ENCODE data around the gene SENP2.

The SENP2 gene

GRCh38 chr3:185647134-185647879, 61.2 kb downstream of the SENP2 start:
- peaks cover 2 to 4% of the 10 kb centered on the region in 2 donors for H3K27me3 ChIP-seq (ENCODE audit: control insufficient read depth in 1 of 2, insufficient read depth in 2 of 2, low read length in 2 of 2)
- no peak overlapping the region for H3K27ac ChIP-seq (ENCODE audit: low read length)
- H3K36me3 ChIP-seq (ENCODE audit: control insufficient read depth in 2 of 2, insufficient read depth in 2 of 2, low read length in 2 of 2) = no peaks in the 10 kb centered on the region
- H3K9ac ChIP-seq (ENCODE audit: low read length in 2 of 2) = no peak overlapping the region
- peaks cover 3% of the 10 kb centered on the region for H3K4me1 ChIP-seq (ENCODE audit: control insufficient read depth, insufficient read depth, low read length)
- no peaks in the 10 kb centered on the region for H3K9me3 ChIP-seq (ENCODE audit: control insufficient read depth in 2 of 2, low read length in 2 of 2)
- H3K4me3 ChIP-seq (ENCODE audit: low read length in 2 of 2) = no peak overlapping the region

DNA sequence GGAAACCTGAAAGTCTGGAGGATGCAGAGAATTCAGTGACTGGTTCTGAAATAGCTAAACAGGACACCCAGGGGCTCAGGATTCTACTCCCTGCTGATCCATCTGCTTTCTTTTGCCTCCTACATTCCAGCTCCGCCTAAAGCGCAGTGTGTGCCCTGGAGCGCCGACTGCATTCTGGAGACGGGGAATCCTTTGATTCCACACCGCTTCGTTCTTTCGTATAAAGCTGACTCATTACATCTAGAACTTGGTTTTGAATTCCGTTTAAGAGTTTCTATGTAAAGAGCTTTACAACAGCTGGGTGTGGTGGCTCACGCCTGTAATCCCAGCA, 61.8 kb downstream of the SENP2 start:
- no peaks in the 10 kb centered on the region for H3K36me3 ChIP-seq (ENCODE audit: control insufficient read depth in 2 of 2, insufficient read depth in 2 of 2, low read length in 2 of 2)

DNA sequence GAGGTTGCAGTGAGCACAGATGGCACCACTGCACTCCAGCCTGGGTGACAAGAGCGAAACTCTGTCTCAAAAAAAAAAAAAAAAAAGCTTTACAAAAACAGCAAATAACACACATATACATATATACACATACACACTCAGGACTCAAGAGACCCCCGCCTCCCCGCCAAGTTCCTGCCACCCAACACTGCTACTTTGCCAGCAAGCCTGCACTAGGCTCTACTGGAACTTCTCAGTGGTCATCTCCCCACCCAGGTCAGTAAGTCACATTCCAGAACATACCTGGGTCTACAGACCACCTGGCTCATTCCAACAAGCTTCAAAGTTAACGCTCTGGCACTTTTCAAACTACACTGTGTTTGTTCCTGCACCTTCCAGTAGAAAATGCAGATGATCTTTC, 62.3 kb downstream of the SENP2 start:
- no peak overlapping the region for H3K9ac ChIP-seq (ENCODE audit: low read length in 2 of 2)
- no peak overlapping the region for H3K4me3 ChIP-seq (ENCODE audit: low read length in 2 of 2)
- no peaks in the 10 kb centered on the region for H3K9me3 ChIP-seq (ENCODE audit: control insufficient read depth in 2 of 2, low read length in 2 of 2)
- peaks cover 0 to 2% of the 10 kb centered on the region in 2 donors for H3K27me3 ChIP-seq (ENCODE audit: control insufficient read depth in 1 of 2, insufficient read depth in 2 of 2, low read length in 2 of 2)
- H3K36me3 ChIP-seq (ENCODE audit: control insufficient read depth in 2 of 2, insufficient read depth in 2 of 2, low read length in 2 of 2) = no peaks in the 10 kb centered on the region
- no peak overlapping the region for H3K27ac ChIP-seq (ENCODE audit: low read length)
- peaks cover 3% of the 10 kb centered on the region for H3K4me1 ChIP-seq (ENCODE audit: control insufficient read depth, insufficient read depth, low read length)

More for the DNA sequence above, 61.8 kb downstream of the SENP2 start:
- peaks cover 3% of the 10 kb centered on the region for H3K4me1 ChIP-seq (ENCODE audit: control insufficient read depth, insufficient read depth, low read length)
- peaks cover 2 to 4% of the 10 kb centered on the region in 2 donors for H3K27me3 ChIP-seq (ENCODE audit: control insufficient read depth in 1 of 2, insufficient read depth in 2 of 2, low read length in 2 of 2)
- no peak overlapping the region for H3K27ac ChIP-seq (ENCODE audit: low read length)
- H3K9me3 ChIP-seq (ENCODE audit: control insufficient read depth in 2 of 2, low read length in 2 of 2) = no peaks in the 10 kb centered on the region
- H3K9ac ChIP-seq (ENCODE audit: low read length in 2 of 2) = no peak overlapping the region
- no peak overlapping the region for H3K4me3 ChIP-seq (ENCODE audit: low read length in 2 of 2)

GRCh38 chr3:185649414-185649813, 63.3 kb downstream of the SENP2 start:
- Histone ChIP-seq H3K4me1 (ENCODE audit: control insufficient read depth, insufficient read depth, low read length) (peaks cover 3% of the 10 kb centered on the region), H3K27ac (ENCODE audit: low read length) (no peak overlapping the region), H3K36me3 (ENCODE audit: control insufficient read depth in 2 of 2, insufficient read depth in 2 of 2, low read length in 2 of 2) (no peaks in the 10 kb centered on the region), H3K4me3 (ENCODE audit: low read length in 2 of 2) (no peak overlapping the region), H3K27me3 (ENCODE audit: control insufficient read depth in 1 of 2, insufficient read depth in 2 of 2, low read length in 2 of 2) (peaks cover 0 to 2% of the 10 kb centered on the region in 2 donors), H3K9me3 (ENCODE audit: control insufficient read depth in 2 of 2, low read length in 2 of 2) (no peaks in the 10 kb centered on the region), H3K9ac (ENCODE audit: low read length in 2 of 2) (no peak overlapping the region)

- no peak overlapping the region for H3K9ac ChIP-seq (ENCODE audit: low read length in 2 of 2)
- no peaks in the 10 kb centered on the region for H3K9me3 ChIP-seq (ENCODE audit: control insufficient read depth in 2 of 2, low read length in 2 of 2)
- no peak overlapping the region for H3K4me3 ChIP-seq (ENCODE audit: low read length in 2 of 2)
- no peak overlapping the region for H3K27ac ChIP-seq (ENCODE audit: low read length)
- peaks cover 0 to 2% of the 10 kb centered on the region in 2 donors for H3K27me3 ChIP-seq (ENCODE audit: control insufficient read depth in 1 of 2, insufficient read depth in 2 of 2, low read length in 2 of 2)
- no peaks in the 10 kb centered on the region for H3K36me3 ChIP-seq (ENCODE audit: control insufficient read depth in 2 of 2, insufficient read depth in 2 of 2, low read length in 2 of 2)
- H3K4me1 ChIP-seq (ENCODE audit: control insufficient read depth, insufficient read depth, low read length) = peaks cover 9% of the 10 kb centered on the region
Observed at GRCh38 chr3:185651971-185652370, 65.9 kb downstream of the SENP2 start.

DNA sequence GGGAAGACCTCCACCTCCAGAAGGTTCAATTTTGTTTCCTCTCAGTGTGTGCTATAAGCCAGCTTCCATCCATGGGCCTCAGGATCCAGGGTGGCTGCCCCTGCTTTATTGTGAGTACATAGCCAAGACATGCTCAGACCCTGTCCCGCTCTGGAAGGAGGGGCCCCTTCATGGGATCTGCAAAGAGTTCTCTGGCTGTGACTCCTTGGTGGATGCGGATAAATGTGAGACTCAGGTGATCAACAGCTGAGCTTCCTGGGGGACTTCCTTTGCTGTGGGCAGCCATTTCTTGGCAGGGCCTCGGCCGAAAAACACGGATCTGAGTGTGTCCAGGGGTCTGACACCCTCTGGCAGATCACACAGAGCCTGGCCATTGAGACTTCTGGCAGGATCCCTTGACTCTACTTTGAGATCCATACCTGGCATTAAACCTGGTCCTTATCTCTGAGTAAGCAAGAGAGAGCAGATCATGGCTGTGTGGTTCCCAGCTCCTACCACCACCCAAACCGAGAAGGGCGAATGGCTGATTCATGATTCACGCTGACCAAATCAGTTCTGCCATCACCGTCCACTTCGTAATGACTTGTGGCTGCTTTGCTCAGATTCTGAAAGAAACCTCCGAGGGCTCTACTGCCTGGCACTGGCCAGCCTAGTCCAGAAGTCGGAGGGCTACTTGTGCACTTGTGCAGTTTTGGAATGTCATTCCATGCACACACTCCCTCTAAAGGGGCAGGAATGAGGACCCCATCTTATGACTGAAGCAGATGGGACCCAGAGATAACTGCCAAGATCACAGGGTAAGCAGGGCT, 68.1 kb downstream of the SENP2 start:
- no peaks in the 10 kb centered on the region for H3K36me3 ChIP-seq (ENCODE audit: control insufficient read depth in 2 of 2, insufficient read depth in 2 of 2, low read length in 2 of 2)
- H3K27ac ChIP-seq (ENCODE audit: low read length) = no peak overlapping the region
- H3K27me3 ChIP-seq (ENCODE audit: control insufficient read depth in 1 of 2, insufficient read depth in 2 of 2, low read length in 2 of 2) = no peaks in the 10 kb centered on the region
- H3K4me3 ChIP-seq (ENCODE audit: low read length in 2 of 2) = no peak overlapping the region
- no peaks in the 10 kb centered on the region for H3K9me3 ChIP-seq (ENCODE audit: control insufficient read depth in 2 of 2, low read length in 2 of 2)
- H3K9ac ChIP-seq (ENCODE audit: low read length in 2 of 2) = no peak overlapping the region
- H3K4me1 ChIP-seq (ENCODE audit: control insufficient read depth, insufficient read depth, low read length) = peaks cover 14% of the 10 kb centered on the region

DNA sequence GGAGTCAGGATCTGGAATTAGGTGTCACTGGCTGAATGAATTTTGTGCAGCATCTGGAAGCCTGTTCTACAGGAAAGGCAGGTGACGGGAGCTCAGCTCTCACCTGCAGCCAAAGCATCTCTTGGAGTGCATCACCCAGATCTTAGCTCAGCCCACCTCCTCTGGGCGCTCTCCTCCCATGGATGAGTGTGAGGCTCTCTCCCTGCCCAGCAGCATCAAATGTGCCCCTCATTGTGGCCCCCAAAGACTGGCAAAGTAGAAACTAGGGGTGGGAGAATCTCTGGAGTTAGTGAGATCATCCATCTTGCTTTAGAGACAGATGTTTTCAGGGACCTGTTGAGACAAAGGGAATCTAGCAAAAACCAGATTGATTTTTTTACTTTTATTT, 68.7 kb downstream of the SENP2 start:
- Histone ChIP-seq H3K27ac (ENCODE audit: low read length) (no peak overlapping the region), H3K4me3 (ENCODE audit: low read length in 2 of 2) (no peak overlapping the region), H3K27me3 (ENCODE audit: control insufficient read depth in 1 of 2, insufficient read depth in 2 of 2, low read length in 2 of 2) (no peaks in the 10 kb centered on the region), H3K36me3 (ENCODE audit: control insufficient read depth in 2 of 2, insufficient read depth in 2 of 2, low read length in 2 of 2) (no peaks in the 10 kb centered on the region), H3K9me3 (ENCODE audit: control insufficient read depth in 2 of 2, low read length in 2 of 2) (no peaks in the 10 kb centered on the region), H3K4me1 (ENCODE audit: control insufficient read depth, insufficient read depth, low read length) (peaks cover 14% of the 10 kb centered on the region), H3K9ac (ENCODE audit: low read length in 2 of 2) (no peak overlapping the region)

DNA sequence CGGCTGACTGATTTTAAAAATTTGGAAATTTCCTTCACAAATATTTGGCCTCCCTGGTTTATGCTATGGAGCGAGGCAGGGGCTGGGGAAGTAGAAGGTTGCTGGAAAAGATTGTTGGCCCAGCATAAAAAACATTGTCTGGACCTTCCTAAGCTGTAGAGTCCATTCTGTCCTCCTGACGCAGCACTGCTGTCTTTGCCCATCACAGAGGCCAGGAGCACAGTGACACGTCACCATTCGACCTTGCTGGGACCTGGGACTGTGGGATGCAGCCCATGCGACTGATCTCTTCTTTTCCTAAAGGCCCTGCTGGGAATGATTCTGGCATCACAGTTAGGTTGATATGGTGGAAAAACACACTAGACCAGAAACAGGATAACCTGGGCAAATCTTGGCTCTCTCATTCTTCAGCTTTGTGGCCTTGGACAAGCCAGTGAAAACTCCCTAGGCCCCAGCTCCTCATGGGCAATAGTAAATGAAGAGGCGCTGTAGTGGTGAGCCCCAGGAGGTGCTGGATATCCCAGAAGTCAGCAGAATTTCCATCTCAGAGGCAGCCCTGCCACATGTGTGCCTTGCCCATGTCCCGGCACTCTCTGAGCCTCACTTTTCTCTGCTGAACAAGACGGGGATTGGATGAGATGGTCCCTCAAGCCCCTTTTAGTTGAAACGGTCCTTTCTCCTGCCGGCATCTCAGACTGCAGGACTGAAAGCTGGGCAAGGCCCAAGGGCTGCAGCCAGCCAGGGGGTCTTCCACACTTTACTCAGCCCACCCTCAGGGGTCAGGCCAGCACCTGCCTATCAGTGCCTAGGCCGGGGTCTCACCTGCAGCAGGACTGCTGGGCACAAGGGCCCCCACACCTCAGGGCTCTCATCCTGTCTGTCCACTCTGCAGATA, 69.6 kb downstream of the SENP2 start:
- Histone ChIP-seq H3K27ac (ENCODE audit: low read length) (peak overlapping the region; percentile 18), H3K4me3 (ENCODE audit: low read length in 2 of 2) (no peak overlapping the region), H3K36me3 (ENCODE audit: control insufficient read depth in 2 of 2, insufficient read depth in 2 of 2, low read length in 2 of 2) (no peaks in the 10 kb centered on the region), H3K4me1 (ENCODE audit: control insufficient read depth, insufficient read depth, low read length) (peaks cover 17% of the 10 kb centered on the region), H3K9me3 (ENCODE audit: control insufficient read depth in 2 of 2, low read length in 2 of 2) (no peaks in the 10 kb centered on the region), H3K9ac (ENCODE audit: low read length in 2 of 2) (no peak overlapping the region), H3K27me3 (ENCODE audit: control insufficient read depth in 1 of 2, insufficient read depth in 2 of 2, low read length in 2 of 2) (no peaks in the 10 kb centered on the region)

GRCh38 chr3:185656321-185656840, 70.3 kb downstream of the SENP2 start:
- Histone ChIP-seq H3K9ac (ENCODE audit: low read length in 2 of 2) (no peak overlapping the region), H3K27ac (ENCODE audit: low read length) (peak overlapping the region; percentile 18), H3K9me3 (ENCODE audit: control insufficient read depth in 2 of 2, low read length in 2 of 2) (no peaks in the 10 kb centered on the region), H3K36me3 (ENCODE audit: control insufficient read depth in 2 of 2, insufficient read depth in 2 of 2, low read length in 2 of 2) (no peaks in the 10 kb centered on the region), H3K4me1 (ENCODE audit: control insufficient read depth, insufficient read depth, low read length) (peaks cover 17% of the 10 kb centered on the region), H3K27me3 (ENCODE audit: control insufficient read depth in 1 of 2, insufficient read depth in 2 of 2, low read length in 2 of 2) (no peaks in the 10 kb centered on the region), H3K4me3 (ENCODE audit: low read length in 2 of 2) (peak overlapping the region in 1 of 2 donors; percentile 8)

- Histone ChIP-seq H3K9ac (ENCODE audit: low read length in 2 of 2) (no peak overlapping the region), H3K9me3 (ENCODE audit: control insufficient read depth in 2 of 2, low read length in 2 of 2) (no peaks in the 10 kb centered on the region), H3K36me3 (ENCODE audit: control insufficient read depth in 2 of 2, insufficient read depth in 2 of 2, low read length in 2 of 2) (no peaks in the 10 kb centered on the region), H3K27ac (ENCODE audit: low read length) (peak overlapping the region; percentile 18), H3K4me1 (ENCODE audit: control insufficient read depth, insufficient read depth, low read length) (peaks cover 17% of the 10 kb centered on the region), H3K27me3 (ENCODE audit: control insufficient read depth in 1 of 2, insufficient read depth in 2 of 2, low read length in 2 of 2) (no peaks in the 10 kb centered on the region), H3K4me3 (ENCODE audit: low read length in 2 of 2) (no peak overlapping the region)
Observed at GRCh38 chr3:185657211-185657610, 71.1 kb downstream of the SENP2 start.
